GM18499 (cell line): ENCODE results near the gene HMX1.

Experiments used
- ATAC-seq: cut with Tn5 transposase; IDR thresholded peaks from one replicate; pipeline ENCODE4 v1.9.1; 2021; ENCODE audit warnings: moderate number of reproducible peaks; ENCODE audit not compliant: insufficient read depth, unreplicated experiment

Gene HMX1

DNA sequence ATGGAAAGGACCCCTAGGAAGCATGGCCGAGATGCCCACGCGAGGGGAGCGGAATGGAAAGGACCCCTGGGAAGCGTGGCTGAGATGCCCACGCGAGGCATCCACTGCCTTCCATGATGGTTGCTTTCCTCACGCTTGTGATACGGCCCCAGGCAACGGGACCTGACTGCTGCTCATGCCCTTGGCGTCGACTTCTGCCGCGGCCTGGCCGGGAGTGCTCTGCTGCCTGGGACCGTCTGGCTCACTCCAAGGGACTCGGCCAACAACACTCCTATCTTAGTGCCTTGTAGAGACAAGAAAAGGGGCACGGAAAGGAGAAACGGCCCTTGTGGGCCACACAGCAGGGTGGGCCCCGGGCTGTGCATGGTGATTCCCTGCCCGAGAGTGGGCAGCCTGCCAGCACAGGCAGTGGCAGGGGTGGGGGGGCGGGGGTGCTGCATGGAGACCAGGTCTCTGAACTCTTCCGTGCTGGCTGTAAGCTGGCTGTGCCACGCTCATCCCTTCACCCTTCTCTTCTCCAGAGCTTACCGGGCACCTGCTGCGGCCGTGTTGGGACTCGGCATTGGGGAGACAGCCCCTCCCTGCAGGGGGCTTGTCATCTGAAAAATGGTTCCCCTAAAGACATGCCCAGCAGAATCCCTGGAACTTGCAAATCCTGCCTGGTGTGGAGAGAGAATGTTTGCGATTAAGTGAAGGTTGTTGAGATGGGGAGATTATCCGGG is 38.6 kb upstream of the HMX1 start:
- no peak for ATAC-seq

DNA sequence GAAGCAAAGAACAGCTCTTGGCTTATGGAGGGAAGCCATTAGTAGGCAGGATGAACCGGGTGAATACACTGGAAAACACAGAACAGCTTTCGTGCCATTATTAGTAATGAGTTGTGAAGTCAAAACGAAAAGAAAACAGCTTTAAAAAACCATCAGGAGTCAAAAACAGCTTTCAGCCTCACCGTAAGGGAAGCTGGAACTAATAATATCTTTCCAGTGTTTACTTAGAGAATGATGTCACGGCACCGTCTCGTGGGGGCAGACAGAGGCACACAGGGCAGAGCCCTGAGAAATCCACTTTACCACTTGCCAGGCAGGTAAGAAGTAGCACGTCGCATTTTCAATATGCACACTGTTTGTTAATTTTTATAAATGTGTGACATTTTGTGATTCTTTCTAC is 37.9 kb upstream of the HMX1 start:
- no peak for ATAC-seq

DNA sequence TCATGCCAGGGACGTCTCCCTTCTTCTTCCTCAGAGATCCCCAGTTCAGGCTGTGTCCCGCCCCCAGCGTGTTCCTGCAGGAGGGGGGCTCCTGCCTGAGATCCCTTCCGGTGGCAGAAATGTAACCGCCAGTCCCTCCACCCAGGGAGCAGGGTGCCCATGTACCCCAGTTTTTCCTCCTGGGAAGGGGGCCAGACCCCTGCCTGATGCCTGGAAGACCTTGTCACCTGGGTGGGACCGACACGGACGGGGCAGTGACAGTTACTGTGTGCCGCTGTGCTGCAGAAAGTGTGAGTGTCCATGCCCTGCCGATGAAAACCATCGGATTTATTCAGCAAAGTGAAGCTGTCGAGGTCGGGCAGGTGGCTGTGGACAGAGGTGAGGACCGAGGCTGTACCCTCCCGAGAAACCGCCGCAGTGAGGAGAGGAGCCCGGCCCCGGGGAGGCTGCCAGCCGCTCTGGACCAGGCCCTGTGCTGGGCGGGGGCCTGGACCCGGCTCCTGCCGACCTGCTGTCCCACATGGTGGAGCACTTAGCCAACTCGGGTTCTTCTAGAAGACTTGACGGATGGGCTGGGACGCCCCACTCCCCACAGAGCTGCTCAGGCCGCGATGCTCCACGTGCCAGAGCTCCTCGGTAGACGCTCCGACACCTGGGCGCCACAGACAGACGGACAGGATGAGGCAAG is 36.7 kb upstream of the HMX1 start:
- ATAC-seq: no peak

DNA sequence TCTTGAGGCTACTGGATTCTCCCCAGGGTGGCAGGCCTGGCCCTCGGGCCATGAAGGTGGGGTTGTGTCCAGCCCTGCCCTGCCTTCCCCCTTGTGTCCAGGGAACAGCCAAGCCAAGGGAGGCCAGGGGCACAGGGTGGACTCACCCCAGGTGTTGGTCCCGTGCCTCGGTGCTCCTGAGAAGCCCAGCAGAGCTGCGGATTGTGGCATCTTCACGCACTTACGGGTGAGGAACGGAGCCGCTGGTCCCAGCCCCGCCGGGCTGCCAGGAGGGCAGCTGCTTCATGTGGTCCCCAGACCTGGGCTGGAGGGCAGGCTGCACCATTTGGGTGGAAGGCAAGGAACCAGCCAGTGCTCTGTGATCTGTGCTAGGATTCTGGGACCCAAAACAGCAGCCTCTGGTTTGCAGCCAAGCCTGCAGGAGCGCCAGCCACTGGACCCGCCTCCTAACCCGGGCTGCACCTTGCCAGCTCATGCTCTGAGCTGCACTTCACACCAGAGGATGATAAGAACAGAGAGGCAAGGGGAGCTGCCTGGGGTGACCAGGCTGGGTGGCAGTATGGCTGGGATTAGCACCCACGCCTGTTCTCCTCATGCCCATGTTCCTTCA is 36.1 kb upstream of the HMX1 start:
- no peak for ATAC-seq

- no peak for ATAC-seq
Observed at GRCh38 chr4:8906991-8907595, 35.5 kb upstream of the HMX1 start.

- ATAC-seq: no peak
Observed at GRCh38 chr4:8906668-8906970, 35.0 kb upstream of the HMX1 start.

- no peak for ATAC-seq
Observed at GRCh38 chr4:8905773-8906667, 34.4 kb upstream of the HMX1 start.

DNA sequence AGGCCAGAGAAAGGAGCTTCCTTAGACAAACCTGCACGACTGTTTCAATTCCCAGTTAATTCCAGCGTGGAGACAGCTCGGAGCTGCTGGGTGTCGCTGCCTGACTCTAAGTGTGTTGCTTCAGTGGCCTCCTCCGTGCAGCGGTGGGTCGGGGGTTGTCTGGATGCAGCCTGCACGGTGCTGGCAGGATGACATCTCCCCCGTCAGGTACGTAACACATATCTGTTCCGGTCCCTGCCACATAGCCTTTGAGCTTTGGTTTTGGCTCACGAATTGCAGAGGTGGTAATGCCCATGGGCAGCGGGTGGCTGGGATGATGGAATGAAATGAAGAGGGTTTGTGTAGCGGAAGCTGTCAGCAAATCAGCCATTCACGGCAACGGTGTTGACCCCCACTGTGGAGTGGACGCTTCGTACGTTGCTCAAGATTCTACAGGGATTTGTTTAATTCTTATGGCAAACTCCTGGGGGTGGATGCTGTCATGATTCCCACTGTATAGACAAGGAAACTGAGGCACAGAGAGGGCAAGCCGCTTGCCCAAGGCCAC is 33.7 kb upstream of the HMX1 start:
- ATAC-seq: no peak

DNA sequence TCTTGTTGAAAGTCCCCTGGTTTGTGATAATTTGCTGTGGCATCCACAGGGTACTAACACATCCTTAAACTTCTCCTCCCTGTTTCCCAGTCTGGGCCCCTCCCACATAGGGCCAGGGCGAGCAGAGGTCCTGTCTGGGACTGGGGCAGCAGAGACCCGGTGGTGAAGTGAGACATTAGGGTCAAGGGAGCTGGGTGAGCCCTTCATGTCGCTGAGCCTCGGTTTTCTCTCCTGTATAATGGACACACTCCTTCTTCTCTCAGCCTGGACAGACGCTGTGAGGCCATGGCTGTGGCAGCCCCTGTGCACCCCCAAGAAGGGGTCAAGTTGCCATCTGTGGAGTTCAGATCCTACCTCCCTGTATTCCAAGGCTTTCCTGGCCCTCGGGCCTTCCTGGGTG is 33.0 kb upstream of the HMX1 start:
- no peak for ATAC-seq

GRCh38 chr4:8904041-8904501 is 32.4 kb upstream of the HMX1 start:
- no peak for ATAC-seq

- ATAC-seq: no peak
Observed at GRCh38 chr4:8901335-8901734, 29.7 kb upstream of the HMX1 start.

DNA sequence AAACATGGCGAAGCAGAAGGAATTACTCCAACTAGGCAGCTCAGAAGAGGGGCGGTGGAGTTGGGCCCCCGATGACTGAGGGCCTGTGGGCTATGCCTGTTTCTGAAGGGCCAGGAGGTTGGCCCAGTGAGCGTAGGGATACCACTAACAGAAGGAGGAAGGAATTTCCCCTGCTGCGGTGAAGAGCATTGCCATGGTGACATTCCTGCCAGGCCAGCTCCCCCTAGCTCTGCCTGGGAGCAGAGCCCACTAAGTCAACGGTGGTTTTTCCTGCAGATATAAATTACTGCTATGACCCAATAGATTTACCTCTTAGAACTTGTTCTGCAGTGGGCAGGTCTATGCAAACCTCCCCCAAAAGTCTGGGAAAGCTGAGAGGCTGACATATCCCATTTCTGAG is 28.9 kb upstream of the HMX1 start:
- no peak for ATAC-seq

- ATAC-seq: no peak
Observed at GRCh38 chr4:8898419-8898818, 26.8 kb upstream of the HMX1 start.

- ATAC-seq: no peak
Observed at GRCh38 chr4:8897251-8898167, 25.9 kb upstream of the HMX1 start.

GRCh38 chr4:8896506-8896905 is 24.9 kb upstream of the HMX1 start:
- ATAC-seq: no peak

DNA sequence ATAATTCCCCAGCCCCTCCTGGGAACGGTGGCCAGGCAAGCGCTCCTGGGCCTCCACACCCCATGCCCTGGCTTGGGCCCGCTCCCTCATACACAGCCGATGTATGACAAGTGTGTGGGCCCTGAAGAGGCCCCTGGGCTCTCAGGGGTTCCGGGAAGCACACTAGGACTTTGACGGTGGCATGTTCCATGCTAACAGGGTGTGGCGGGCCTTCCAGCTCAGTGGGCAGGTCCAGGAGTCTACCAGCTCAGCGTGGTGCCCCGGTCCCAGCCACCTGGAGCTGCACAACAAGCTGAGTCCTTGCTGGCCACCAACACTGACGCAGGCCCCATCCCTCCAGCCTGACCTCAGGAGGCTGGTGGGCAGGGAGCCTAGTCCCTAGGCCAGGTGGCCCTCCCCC is 24.4 kb upstream of the HMX1 start:
- no peak for ATAC-seq

GRCh38 chr4:8895295-8895694 is 23.7 kb upstream of the HMX1 start:
- no peak for ATAC-seq

- no peak for ATAC-seq
Observed at GRCh38 chr4:8894424-8894816, 22.8 kb upstream of the HMX1 start.
